HG02981 (cell line): ENCODE measurements around the gene UTY.

Experiments
- ATAC-seq: cut with Tn5 transposase; IDR thresholded peaks from one replicate; pipeline ENCODE4 v1.9.1; 2021; ENCODE audit warnings: mild to moderate bottlenecking, moderate library complexity; ENCODE audit not compliant: unreplicated experiment

UTY gene

GRCh38 chrY:13416869-13417661 is 62.8 kb downstream of the UTY start:
- peak; percentile 85 for ATAC-seq

DNA sequence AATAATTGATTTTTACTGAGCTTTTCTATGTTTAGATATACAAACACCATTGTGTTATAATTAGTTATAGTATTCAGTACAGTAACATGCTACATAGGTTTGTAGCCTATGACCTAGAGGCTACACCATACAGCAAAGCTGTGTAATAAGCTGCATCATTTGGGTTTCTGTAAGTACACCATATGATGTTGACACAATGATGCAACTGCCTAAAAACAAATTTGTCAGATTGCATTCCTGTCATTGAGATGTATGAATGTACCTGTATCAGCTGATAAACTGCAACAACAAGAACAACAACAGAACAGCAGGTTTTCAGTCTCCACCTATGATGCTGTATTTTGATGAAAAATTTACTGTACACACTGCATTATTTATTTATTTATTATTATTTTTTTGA is 64.3 kb downstream of the UTY start:
- no peak for ATAC-seq

DNA sequence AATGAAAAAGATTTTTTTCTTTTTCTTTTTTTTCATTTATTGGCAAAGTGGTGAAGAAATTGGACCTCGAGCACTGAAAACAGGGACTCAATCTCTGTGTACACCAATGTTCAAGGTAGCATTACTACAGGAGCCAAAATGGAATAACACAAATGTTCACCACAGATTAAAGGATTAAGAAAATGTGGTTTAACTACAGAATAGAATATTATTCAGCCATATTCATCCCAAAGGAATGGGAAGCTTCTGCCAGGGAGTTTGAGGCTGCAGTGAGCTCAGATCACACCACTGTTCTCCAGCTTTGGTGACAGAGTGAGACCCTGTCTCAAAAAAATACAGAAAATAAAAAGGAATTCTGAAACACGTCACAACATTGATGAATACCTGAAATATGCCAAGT is 81.0 kb downstream of the UTY start:
- no peak for ATAC-seq

DNA sequence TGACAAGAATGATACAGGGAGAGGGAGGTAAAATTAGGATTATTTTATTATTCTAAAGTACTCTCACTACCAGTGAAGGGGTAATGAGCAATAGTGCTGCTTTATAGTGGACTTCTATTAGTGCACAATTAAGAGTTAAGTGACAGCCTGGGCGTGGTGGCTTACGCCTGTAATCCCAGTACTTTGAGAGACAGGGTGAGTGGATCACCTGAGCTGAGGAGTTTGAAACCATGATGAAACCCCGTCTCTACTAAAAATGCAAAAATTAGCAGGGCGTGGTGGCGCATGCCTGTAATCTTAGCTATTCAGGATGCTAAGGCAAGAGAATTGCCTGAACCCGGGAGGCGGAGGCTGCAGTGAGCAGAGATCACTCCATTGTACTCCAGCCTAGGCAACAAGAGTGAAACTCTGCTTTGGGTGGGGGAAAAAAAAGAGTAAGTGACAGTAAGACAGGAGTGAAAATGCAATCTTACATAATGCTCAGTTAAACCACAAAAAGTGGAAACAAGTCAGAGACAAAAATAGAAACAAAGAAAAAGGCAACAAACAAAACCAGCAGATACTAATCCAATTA is 98.6 kb downstream of the UTY start:
- peak; percentile 75 for ATAC-seq

- ATAC-seq, result no peak
Measured at GRCh38 chrY:13370868-13371800, 108.7 kb downstream of the UTY start.

DNA sequence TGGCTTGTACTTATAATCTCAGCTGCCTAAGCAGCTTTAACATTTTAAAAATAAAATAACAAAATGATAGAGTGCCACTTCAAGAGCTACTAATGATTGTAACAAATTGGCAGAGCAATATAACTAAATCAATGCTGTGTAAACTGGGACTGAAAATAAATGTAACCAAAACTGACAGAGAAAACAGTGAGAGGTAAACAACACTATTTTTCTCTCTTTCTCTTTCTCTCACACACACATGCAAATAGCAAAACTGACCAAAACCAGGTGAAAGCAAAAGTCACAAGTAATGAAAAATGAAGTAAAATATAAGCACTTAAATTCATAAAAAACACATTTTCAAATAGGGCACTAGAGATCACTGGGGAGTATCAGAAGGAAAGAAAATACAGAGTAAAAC is 109.6 kb downstream of the UTY start:
- no peak for ATAC-seq

GRCh38 chrY:13368513-13368845 is 111.4 kb downstream of the UTY start:
- no peak for ATAC-seq

- ATAC-seq, result no peak
Measured at GRCh38 chrY:13363641-13364040, 116.2 kb downstream of the UTY start.

- ATAC-seq, result no peak
Measured at GRCh38 chrY:13362662-13363061, 117.2 kb downstream of the UTY start.

- ATAC-seq, result no peak
Measured at GRCh38 chrY:13361656-13362636, 117.9 kb downstream of the UTY start.

GRCh38 chrY:13351443-13351842 is 128.4 kb downstream of the UTY start:
- no peak for ATAC-seq

DNA sequence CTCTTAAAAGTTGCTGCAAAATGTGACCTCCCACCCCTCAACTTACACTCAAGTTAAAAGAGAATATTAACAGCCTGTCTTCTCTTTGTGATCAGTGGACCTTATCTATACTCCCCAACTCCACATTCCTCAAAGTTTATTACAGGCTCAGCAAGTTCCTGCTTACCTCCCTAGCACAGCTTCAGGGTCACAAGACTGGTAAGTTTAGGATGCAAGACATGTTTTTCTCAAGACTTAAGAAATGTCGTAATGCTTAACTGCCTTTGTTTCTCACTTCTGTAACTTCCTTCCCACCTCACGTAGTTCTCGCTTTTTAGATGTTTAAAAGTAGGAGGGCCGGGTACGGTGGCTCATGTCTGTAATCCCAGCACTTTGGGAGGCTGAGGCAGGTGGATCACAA is 132.7 kb downstream of the UTY start:
- ATAC-seq, result no peak

DNA sequence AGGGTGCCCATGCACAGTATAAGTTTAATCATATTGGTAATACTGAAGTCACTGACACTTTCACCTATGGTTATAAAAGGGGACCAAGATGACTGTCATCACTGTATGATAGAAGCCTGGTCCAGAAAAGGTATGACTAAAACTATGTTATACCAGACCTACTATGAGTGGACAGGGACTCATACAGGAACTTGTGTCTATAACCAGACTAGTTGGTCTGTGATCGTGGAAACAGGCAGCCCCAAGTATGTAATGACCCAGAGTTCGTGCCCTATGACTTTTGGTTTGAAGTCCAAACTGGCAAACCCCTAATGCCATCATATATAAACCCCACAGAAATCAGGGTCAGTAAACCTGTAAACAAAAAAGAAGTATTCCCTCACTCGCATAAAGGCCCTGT is 134.3 kb downstream of the UTY start:
- ATAC-seq, result no peak

- peak; percentile 71 for ATAC-seq
Measured at GRCh38 chrY:13343307-13343946, 136.4 kb downstream of the UTY start.

DNA sequence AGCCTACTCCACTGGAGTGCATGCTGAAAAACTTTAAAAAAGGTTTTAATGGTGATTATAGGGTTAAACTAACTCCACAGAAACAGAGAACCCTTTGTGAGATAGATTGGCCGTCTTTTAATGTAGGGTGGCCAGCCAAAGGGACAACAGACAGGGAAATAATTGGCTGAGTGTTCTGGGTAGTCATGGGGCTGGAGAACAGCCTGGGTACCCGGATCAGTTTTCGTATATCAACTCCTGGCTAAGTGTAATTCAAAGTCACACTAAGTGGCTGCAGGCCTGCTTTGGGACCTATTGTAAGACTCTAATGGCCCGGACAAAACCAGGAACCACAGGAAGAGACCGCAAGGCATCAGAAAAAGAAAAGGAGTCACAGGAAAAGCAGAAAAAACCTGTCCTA is 139.9 kb downstream of the UTY start:
- no peak for ATAC-seq

GRCh38 chrY:13339381-13339780 is 140.5 kb downstream of the UTY start:
- no peak for ATAC-seq

DNA sequence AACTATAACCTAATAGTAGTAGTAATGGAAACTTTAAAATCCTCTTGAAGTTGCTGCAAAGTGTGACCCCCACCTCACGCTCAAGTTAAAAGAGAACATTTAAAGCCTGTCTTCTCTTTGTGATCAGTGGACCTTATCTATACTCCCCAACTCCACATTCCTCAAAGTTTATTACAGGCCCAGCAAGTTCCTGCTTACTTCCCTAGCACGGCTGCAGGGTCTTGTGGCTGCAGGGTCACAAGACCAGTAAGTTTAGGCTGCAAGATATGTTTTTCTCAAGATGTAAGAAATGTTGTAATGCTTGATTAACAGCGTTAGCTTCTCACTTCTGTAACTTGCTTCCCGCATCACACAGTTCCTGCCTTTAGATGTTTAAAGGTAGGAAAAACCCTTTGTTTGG is 141.1 kb downstream of the UTY start:
- ATAC-seq, result no peak

DNA sequence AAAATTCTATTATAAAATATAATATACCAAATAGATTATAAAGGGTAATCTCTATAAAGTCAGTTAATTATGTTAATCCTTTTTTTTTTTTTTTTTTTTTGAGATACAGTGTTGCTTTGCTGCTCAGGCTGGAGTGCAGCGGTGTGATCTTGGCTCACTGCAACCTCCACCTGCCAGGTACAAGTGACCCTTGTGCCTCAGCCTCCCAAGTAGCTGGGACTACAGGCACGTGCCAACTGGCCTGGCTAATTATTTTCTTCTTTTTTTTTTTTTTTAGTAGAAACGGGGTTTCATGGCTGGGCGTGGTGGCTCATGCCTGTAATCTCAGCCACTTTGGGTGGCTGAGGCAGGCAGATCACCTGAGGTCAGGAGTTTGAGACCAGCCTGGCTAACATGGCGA is 141.9 kb downstream of the UTY start:
- ATAC-seq, result no peak

DNA sequence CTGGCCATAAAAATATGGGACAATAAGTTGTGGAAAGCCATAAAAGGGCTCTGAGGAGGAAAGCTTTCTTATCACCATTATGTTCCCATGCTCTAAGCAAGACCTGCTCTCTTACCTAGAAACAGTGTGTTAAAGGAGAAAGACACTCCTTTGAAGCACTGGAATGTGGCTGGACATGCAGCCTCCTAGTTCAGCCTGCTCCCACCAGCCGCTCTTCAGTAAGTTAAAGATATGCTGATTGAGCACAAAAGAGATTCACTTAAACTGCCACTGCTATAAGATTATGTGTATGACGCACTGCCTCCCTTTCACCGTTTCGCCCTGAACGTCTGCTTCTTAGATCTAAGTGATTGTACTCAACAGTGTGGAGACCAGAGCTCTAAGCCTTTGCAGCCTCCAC is 146.0 kb downstream of the UTY start:
- ATAC-seq, result no peak

DNA sequence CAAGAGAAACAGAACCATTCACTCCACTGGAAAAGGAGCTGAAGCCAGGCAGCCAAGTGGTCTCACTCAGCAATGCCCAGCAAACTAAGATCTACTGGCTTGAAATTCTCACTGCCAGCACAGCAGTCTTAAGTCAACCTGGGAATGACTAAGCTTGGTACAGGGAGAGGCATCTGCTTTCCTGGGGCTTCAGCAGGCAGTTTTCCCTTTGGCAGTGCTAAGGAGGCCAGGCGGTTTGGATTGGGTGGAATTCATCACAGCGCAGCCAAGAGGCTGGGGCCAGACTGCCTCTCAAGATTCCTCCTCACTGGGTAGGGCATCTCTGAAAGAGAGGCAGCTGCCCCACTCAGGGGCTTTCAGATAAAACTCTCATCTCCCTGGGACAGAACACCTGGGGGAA is 149.2 kb downstream of the UTY start:
- ATAC-seq, result no peak
